HG02973 (cell line): ENCODE results near the gene CD164L2.
"Not testable (repeated sequence)": the region's sequence is repeated elsewhere in the genome, so short reads cannot be mapped to it uniquely, and the experiment has no call there.

Source experiments
- ATAC-seq: cut with Tn5 transposase; IDR thresholded peaks from one replicate; pipeline ENCODE4 v1.9.1; 2021; ENCODE audit warnings: moderate library complexity; ENCODE audit not compliant: unreplicated experiment

The CD164L2 gene

GRCh38 chr1:27391511-27392095 lies 8.5 kb upstream of the CD164L2 start:
- no peak for ATAC-seq

DNA sequence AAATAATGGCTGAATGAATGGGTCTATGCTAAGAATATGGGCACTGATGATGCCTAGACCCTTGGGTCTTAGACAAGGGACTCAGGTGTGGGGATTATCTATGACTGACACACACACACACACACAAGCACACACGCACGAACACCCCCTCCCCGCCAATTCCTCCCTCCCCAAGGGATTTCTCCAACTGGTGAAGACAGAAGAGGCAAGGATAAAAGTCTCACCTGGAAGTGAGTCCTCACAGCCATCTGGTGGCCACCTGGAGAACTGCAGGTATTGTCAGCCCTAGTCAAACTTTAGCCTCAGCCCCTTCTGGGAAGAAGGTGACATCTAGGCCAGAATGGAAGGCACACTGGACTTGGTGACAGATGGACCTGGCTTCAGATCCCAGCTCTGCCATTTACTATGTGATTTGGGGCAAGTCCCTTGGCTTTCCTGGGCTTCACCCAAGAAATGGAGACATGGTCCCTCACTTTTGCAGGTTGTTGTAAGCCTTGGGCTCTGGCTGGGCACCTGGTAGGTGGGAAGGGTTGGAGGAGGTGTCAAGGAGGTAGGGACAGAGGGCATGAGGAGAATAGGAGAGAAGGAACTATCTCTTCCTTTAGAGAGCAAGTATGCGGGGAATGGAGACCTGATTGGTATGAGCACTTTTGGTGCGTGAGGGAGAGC lies 5.3 kb upstream of the CD164L2 start:
- no peak for ATAC-seq

- ATAC-seq, result not testable (repeated sequence)
Observed at GRCh38 chr1:27384797-27385196, 1.7 kb upstream of the CD164L2 start.

GRCh38 chr1:27383661-27384060 lies 528 bp upstream of the CD164L2 start:
- no peak for ATAC-seq

- ATAC-seq, result no peak
Observed at GRCh38 chr1:27381969-27382762, 967 bp downstream of the CD164L2 start.

DNA sequence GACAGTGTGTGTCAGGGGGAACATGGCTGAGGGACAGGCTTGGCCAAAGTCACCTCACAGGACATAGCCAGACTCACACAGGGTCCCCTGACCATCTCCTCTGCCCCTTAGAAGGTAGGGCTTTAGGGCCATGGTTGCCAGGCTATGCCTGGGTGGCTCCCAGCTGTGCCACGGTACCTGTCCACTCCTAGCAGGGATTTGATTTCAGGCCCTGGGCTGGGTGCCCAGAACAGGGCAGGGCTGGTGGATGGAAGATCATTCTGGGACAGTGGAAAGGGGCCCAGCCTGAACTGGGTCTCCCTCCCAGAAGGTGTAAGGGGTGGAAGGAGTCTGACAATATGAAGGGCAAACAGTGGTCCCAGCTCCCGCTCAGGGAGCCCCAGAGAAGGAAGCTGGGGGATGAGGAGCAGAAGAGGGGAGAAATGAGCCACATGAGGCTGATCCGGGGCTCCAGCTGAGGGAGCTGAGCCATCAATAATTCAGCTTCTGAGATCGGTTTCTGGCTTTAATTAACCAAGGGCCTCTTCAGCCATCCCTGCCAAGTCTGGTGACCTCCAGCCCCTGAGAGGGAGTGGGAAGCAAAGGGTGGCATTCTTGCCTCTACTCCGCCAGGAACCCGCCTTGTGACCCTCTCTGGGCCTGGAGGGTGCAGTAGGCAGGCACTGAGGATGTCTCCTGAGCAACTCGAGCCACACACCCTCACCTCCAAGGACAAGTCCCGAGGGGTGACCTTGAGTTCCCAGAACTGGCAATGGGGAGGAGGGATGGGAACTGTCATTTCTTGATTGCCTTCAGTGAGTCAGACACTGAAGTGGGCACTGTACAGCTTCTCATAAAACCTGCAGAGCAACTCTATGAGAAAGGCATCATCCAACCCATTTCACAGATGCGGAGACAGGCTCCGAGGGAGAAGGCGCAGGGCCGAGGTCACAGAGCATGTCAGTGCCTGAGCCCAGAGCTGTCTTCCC lies 2.1 kb downstream of the CD164L2 start:
- no peak for ATAC-seq

- no peak for ATAC-seq
Observed at GRCh38 chr1:27380224-27380623, 2.9 kb downstream of the CD164L2 start.

GRCh38 chr1:27379564-27380122 lies 3.5 kb downstream of the CD164L2 start:
- ATAC-seq, result no peak

GRCh38 chr1:27377760-27378495 lies 5.2 kb downstream of the CD164L2 start:
- no peak for ATAC-seq

DNA sequence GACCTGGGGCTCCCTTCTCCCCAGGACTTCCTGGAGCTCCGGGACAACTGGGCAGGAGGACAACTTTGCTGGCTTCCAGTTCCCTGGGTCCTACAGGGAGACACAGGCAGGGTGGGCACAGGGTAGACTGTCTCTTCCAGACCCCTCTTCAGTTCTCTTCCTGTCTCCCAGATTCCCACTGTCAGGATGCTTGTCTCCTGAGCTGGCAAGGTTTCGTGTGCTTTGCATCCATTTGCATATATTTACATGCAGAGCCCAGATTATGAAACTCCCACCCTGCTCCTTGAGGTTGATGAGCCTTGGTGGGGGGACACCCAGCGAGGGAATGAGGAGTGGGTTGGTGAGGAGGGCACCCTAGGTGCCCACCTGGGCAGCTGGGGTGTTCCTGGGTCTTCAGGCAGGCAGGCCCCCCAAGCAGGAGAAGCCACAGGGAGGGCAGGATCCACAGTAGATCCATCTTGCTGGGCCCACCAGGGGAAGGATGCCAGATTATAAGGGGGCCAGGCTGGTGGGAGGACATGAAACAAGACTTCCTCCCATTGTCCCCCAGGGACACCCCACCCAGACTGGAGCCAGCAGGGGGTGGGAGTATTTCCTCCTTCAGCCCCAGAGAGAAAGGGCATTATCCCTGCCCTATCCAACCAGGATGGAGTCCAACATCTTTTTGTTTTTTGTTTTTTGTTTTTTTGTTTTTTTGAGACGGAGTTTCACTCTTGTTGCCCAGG lies 8.6 kb downstream of the CD164L2 start, which contains the start of gene FCN3:
FCN3 (minus strand) TSS at position 463 of the 725 bp plus-strand sequence; CDS start at position 457, 6 bp downstream.
- no peak for ATAC-seq

GRCh38 chr1:27372808-27373690 lies 10.1 kb downstream of the CD164L2 start:
- no peak for ATAC-seq

DNA sequence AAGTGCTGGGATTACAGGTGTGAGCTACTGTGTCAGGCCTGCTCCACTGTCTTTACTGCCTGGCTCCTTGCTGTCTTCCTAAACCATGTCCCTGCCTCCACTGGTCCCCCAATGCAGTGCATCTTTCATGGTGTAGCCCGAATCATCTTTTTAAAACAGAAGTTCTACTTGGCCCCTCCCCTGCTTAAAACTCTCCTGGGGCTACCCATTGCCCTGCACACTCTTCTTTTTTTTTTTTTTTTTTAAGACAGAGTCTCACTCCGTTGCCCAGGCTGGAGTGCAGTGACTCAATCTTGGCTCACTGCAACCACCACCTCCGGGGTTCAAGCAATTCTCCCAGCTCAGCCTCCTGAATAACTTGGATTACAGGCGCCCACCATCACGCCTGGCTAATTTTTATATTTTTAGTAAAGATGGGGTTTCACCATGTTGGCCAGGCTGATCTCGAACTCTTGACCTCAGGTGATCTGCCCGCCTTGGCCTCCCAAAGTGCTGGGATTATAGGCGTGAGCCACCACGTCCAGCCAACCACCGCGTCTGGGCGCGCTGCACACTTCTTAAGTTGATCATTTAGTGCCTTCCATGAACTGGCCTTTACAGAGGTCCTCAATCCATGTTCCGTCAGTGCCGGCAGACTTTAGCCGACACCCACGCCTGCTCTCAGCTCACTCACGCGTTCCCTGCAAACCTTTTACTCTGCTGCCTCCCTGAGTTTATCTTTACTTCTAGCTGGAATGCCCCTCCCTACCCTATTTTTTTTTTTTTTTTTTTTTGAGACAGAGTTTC lies 10.9 kb downstream of the CD164L2 start:
- no peak for ATAC-seq

GRCh38 chr1:27368869-27369582 lies 14.1 kb downstream of the CD164L2 start:
- ATAC-seq, result no peak

DNA sequence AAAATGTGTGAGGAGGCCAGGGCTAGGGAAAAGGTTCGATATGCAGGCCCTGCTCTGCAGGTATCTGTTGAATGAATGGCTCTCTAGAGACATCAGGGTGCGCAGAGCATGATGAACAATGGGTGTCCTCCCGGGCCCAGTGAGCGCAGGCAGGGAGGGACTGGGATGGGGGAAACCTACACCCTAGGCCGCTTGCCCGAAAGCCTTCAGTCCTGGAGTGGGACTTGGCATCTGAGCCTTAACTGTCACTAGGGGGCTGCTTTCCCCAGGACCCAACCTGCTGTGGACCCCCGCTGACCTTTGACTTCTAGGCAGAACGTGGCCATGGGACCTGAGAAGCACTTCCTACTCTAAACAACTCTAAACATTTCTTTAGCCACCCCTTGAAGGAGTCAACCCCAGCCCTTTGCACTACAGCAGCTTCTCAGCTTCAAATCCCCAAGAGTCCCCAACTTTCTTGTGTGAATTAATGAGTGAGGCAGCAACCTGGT lies 15.9 kb downstream of the CD164L2 start:
- no peak for ATAC-seq

DNA sequence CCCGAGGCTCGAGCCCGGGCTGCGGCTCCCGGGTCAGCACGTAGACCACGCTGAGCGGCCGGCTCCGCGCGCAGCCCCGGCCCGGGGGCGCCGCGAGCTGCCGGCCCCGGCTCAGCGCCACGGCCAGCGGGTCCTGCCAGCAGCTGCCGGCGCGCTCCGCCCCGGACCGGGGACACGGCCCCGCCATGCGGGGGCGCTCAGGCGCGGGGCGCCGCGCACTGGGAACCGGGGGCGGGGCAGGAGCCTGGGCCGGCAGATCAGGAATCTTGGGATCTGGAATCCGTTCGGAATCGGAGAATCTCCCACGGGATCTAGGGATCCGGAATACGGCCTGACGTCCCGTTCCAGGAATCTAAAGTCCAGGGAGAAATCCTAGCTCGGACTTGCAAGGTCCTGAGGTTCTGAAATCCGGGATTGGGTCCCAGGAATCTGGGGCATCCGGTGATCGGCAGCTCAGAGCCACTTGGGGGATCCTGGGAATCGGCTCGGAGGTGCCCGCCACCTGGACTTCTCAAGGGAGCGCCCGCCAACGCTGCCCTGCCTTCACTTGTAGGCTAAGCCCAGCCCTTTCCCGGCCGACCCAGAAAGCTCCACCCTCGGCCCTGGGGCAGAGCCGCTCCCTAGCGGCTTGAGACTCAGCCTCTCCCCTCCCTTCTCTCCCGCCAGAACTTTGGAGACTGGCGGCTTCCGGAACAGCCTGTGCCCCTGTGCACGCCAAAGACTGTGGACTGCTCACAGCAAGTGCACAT lies 16.5 kb downstream of the CD164L2 start, which contains the start of gene MAP3K6:
MAP3K6 (minus strand) TSS at position 551 of the 749 bp plus-strand sequence; CDS start at position 187, 364 bp downstream.
- ATAC-seq, result no peak

GRCh38 chr1:27366113-27366410 lies 17.1 kb downstream of the CD164L2 start:
- ATAC-seq, result no peak
